ENCODE measurements around the gene IDI1.
"Not testable (repeated sequence)": the region's sequence is repeated elsewhere in the genome, so short reads cannot be mapped to it uniquely, and the experiment has no call there.

Gene IDI1

DNA sequence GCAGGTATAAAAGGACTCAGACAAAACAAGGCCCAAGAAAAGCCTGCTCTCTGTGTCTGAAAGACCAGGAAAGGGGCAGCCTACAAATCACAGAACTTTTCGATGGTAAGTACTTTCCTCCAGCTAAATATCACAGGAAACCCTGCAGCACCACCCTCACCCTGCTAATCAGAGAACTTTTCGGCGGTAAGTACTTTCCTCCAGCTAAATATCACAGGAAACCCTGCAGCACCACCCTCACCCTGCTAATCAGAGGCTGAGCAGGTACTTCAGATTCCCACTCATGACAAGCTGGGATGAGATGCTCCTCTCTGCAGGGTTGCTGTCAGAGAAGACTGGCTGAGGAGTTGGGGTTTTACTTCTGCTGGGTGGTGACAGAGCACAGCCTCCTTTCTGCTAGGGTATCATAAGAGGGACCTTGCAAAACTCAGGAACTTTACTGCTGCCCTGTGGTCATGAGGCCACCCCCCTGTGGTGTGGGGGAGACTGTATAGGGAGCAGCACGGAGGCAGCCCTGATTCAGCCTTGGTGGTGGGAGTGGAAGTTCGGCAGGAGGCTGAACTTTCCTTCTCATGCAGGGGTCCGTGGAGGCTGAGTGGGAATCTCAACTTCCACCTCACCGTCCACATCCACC is 14.4 kb upstream of the IDI1 start:
- no peak for DNase-seq (ENCODE audit: low read depth in 2 of 2)

DNA sequence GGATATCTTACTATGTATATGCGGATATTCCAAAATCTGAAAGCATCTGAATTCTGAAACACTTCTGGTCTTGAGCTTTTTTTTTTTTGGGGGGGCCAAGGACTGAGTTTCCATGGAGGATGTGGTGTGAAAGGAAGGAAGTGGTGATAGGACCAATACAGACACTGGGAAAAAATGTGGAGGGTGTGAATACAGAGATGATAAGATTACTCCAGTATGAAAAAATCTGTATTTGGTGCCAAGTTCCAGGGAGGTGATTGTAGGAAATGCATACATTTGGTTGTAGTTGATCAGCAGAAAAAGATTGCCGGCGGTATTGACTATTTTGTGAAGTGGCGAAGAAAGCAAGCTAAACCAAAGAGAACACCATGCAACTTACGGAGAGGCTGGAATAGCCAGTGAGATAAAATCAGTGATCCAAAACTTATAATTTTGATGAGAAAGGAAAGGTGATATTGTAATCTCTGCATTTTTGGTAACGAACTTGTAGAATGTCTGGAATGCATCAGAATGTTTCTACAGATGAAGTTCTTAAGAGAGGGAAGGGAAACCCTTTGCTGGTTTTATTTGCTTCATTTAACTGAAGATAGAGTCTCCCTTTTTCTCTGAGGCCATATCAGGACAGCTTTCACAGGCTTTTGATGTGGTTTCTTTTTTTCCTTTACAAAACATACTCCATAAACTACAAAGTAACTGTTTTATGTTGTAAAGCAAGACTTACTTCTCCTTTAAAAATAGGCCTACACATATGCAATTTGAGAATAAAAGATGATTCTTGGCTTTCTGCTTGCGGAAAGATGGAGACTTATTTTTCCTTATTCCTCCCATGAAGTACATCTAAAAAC is 13.2 kb upstream of the IDI1 start:
- DNase-seq (ENCODE audit: low read depth in 2 of 2) = no peak

DNA sequence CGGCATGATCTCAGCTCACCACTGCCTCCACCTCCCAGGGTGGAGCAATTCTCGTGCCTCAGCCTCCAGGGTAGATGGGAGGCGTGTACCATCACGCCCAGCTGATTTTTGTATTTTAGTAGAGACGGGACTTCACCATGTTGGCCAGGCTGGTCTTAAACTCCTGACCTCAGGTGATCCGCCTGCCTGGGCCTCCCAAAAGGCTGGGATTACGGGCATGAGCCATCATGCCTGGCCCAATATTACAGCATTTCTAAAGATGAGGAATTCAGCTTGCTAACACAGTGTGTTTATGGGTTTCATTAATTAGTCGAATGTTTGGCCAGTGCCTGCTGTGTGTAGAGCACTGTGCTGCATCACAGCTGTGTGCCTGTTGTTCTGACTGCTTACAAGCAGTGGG is 11.0 kb upstream of the IDI1 start:
- DNase-seq (ENCODE audit: low read depth in 2 of 2) = no peak

DNA sequence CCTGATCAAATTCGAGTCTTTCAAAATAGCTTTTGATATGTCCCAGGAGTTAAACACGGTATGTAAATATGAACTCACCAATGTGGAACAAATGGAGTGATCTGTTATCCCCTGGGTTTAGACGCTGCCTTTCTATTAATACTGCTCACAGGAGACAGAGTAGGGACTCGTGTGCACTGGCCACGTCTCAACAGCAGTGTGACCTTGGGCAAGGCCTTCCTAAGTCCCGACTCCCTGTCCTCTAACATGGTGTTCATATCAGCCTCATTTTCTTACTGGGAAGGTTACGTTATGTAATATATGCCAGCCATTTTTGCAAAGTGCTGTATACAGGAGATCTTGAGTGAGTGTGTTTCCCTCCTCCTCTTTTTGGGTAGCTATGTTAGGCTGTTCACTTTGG is 9.1 kb upstream of the IDI1 start:
- DNase-seq (ENCODE audit: low read depth in 2 of 2) = no peak

DNA sequence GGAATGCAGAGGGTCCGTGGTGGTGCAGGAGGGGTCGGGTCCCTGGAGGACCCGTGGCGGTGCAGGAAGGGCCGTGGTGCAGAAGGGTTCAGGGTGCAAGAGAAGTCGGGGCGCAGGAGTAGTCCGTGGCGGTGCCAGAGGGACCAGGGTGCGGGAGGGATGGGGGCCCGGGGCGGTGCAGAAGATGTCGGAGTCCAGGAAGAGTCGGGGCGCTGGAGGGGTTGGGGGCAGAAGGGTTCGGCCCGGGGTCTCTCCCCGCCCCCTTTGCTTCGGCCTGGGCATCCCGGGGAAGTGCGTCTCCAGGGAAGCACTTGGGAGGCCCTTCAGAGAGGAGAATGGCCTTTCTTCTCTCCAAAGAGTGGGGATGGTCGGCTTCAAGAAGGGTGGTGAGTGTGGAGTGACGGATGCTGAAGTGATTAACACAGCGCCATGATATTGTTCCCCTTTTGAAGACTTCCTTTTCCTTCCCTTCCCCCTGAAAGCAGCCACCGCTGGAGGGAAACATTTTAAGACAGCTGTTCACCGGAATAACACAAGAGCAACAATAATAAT is 8.3 kb upstream of the IDI1 start:
- DNase-seq (ENCODE audit: low read depth in 2 of 2) = no peak

DNA sequence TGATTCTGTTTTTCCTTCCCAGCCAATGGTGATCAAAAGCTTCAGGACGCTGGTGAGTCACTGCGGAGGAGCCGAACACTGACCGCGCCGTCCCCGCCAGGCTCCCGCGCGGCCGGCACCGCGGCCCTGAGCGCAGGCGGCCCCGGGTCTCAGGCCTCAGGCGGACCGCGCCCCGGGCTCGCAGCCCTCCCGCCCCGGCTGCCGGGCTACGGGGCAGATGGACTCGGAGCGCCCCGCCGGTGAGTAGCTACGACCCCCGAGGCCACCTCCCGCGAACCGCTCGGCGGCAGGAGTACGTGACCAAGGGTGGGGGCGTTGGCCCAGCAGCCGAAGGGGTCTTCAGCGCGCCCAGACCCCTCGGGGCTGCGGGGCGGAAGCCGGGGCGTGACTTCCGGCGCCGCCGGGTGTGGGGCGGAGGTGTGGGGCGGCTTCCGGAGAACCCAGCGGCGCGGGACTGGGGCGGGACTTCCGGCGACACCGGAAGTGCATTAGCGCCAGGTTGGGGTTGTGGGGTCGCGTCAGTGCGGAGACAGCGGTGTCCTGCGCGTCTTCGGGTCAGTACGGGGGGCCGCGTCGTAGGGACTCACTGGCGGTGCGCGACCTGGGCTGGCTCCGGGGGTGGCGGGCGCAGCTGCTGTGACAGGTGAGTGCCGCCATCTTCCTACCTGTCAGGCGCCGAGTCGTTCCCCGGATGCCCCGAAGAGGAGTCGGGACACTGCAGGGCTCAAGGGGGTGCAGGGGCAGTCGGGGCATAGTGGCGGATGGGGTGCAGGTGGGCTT is 7.6 kb upstream of the IDI1 start, which contains the start of gene WDR37:
Gene WDR37 (plus strand): TSS at position 60 of the 780 bp plus-strand sequence. CDS start 15,771 bp downstream, outside the sequence.
- peak; percentile 78 to 82 for DNase-seq (ENCODE audit: low read depth in 2 of 2)

DNA sequence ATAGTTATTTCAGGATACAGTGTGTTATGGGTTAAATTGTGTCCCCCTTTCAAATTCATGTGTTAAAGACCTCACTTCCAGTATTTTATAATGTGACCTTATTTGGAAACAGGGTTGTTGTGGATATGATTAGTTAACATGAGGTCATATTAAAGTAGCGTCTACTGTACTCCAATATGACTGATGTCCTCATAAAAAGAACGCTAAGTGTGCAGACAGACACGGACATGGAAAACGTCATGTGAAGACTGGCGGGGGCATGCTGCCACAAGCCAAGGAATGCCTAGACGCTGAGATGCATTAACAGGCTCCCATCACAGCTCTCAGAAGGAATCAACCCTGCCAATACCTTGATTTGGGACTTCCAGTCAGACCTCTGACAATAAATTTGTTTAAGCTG is 5.8 kb upstream of the IDI1 start:
- DNase-seq (ENCODE audit: low read depth in 2 of 2) = no peak

DNA sequence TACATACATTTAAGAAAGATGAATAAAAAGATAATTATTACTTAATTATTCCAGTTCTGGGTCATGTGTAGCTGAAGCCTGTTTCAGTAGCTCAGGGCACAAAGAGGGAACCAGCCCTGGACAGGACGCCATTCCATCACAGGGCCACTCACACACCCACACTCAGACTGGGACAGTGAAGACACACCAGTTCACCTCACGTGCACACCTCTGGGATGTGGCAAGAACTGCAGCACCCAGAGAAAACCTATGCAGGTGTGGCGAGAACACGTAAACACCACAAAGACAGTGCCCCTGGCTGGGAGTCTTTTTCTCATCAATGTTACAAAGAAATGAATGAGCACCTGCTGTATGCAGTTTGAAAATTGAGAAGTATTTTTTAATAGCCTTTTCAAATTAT is 1.6 kb upstream of the IDI1 start:
- DNase-seq (ENCODE audit: low read depth in 2 of 2) = no peak

DNA sequence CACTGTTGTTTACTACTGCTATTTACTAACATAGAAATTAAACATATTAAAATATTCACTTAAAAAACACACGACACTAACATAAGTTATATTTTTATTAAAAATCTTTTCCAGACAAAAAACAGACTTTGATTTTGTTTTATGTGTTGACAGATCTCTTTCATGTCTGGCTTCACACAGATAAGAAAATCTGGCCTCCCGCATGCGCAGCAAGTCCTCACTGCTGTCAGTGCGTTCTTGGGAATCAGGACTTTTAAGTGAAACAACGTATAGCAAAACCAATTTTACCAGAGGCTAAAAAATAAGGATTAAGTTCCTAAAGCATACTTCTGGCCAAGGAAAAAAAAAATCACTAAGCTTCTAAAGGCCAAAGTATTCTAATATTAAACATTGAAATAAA is 1.2 kb upstream of the IDI1 start:
- DNase-seq (ENCODE audit: low read depth in 2 of 2) = no peak

DNA sequence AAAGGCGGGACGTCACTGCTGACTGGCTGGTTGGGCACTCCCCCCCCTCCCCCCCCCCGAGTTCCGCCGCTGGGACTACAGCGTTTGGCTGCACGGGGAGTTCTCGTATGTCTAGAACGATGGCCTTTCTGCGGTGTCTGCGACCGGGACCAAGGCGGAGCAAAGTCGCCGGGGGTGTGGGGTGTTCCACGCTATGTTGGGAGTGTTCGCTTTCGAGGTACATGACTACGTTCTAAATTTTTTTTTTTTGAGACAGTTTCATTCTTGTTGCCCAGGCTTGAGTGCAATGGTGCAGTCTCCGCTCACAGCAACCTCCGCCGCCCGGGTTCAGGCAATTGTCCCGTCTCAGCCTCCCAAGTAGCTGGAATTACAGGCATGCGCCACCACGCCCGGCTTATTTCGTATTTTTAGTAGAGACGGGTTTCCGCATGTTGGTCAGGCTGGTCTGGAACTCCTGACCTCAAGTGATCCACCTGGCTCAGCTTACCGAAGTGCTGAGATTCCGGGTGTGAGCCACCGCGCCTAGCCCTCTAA is 573 bp upstream of the IDI1 start:
- DNase-seq (ENCODE audit: low read depth in 2 of 2) = no peak

DNA sequence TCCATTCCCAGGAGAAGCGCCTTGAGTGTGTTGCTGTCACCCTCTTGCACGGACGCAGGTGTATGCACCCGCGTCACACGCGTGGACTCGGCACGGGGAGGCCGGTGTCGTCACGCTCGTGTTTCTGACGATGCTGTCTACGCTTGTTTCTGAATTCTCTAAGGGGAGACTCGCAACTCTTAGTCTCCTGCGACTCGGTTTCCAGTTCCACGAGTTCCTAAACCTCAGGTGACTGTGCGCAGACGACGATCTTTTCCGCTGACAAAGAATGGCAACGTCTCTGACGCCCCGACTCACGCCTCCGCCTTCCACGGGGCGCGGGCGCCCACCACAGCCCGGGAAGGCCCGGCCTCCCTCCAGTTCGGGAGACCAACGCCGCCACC is 579 bp downstream of the IDI1 start:
- no peak for DNase-seq (ENCODE audit: low read depth in 2 of 2)

DNA sequence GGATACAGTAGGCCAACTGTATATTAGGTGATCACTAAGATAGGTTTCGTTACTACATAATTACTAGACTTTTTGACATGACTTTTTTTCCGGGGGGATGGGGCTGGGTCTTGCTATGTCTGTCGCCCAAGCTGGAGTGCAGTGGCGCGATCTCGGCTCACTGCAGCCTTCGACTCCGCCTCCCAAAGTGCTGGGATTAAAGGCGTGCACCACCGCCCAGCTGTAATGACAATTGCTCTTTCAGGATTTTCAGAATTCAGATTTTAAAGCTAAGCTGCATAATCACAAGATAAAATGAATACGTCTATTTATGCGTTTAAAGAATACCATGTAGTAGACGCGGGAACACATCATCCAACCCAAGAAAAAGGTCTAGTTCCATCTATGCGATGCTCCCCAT is 982 bp downstream of the IDI1 start:
- no peak for DNase-seq (ENCODE audit: low read depth in 2 of 2)

DNA sequence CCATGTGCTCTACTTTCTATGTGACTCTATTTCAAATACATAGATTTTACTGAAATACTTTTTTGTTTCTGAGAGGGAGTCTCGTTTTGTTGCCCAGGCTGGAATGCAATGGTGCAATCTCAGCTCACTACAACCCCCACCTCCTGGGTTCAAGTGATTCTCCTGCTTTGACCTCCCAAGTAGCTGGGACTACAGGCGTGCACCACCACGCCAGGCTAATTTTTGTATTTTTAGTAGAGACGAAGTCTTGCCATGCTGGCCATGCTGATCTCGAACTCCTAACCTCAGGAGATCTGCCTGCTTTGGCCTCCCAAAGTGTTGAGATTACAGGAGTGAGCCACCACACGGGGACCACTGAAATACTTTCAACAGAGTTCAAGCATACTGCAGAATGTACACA is 3.5 kb downstream of the IDI1 start:
- DNase-seq (ENCODE audit: low read depth in 2 of 2) = no peak

DNA sequence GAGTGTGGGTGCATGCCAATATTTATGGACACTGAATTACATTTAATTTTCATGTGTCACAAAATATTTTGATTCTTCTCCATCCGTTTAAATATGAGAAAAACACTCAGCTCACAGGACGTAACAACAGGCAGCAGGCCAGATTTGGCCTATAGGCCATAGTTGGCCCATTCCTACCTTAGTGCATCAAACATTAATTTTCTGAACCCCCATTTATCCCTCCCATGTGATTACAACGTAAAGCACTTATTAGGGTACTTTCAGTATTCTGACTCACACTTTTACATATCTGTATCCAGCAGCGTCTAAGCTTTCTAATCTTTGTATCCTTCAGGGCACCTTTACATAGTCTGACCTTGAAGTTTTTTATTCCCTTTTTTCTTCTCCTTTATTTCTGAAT is 4.0 kb downstream of the IDI1 start:
- DNase-seq (ENCODE audit: low read depth in 2 of 2) = no peak

DNA sequence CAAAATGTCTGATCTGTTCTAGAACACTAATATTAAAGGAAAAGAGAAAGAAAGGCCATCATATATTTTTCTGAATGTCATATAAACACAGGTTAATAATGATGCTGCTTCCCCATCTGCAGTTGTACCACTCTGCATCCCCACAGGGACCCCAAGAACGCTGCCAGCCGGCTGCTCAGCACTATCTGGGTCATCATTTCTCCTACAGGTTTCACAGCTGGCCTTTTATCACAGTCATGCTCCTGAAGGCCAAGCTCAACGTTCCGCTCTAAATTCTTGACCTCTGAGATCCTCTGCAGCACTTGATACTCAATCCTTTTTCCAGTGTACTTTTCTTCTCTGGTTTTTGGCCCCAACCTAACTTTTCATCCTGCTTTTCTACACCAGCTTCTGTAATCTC is 4.8 kb downstream of the IDI1 start:
- DNase-seq (ENCODE audit: low read depth in 2 of 2) = no peak

DNA sequence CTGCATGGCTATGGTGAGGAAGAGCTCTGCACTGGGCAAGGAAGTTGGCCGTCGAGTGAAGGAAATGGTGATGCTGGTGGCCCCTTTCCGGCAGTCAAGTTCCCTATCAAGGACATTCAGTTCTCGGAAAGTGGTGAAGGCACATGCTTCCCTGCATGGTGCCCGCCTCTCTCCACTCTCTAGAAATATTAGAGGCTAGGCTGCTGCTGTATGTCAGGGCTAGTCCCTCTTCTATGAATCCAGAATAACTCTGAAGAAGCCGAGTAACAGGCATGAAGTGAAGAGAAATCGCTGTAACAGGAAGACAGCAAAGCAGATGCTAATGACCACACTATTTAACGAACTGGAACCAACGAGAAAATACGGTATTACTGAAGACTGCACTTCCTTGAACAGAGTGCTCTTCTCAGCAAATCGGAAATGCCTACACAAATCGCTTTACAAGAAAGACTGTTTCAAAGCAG is 5.4 kb downstream of the IDI1 start:
- DNase-seq (ENCODE audit: low read depth in 2 of 2) = no peak

DNA sequence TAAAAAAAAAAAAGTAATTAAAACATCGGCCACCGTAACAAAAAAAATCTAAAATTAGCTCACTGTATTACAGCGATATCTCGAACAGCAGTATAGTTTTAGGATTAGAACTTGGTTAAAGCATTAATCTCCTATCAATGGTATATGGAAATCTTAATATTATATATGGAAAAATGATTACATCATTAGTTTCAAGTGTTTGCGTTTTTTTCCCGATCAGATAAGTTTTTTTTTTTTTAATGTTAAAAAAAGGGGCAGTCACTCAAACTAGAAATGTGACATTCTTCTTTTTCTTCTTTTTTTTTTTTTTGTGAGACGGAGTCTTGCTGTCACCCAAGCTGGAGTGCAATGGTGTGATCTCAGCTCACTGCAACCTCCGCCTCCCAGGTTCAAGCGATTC is 7.4 kb downstream of the IDI1 start:
- DNase-seq (ENCODE audit: low read depth in 2 of 2) = no peak

DNA sequence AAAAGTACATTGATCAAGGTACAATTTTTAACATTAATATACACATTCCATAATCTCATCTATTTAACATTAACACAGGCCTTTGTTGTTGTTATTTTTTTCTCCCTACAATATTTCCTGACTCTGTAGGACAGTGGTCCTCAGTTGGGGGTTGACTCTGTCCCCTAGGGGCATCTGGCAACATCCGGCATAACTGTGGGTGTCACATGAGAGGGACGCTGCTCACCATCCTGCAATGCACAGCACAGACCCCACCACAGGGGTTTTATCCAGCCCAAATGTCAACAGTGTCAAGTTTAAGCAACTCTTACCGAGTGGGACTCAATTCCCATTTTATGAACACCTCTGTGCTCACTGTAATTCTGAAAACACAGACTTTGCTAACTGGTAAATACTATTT is 8.8 kb downstream of the IDI1 start:
- DNase-seq (ENCODE audit: low read depth in 2 of 2) = no peak

DNA sequence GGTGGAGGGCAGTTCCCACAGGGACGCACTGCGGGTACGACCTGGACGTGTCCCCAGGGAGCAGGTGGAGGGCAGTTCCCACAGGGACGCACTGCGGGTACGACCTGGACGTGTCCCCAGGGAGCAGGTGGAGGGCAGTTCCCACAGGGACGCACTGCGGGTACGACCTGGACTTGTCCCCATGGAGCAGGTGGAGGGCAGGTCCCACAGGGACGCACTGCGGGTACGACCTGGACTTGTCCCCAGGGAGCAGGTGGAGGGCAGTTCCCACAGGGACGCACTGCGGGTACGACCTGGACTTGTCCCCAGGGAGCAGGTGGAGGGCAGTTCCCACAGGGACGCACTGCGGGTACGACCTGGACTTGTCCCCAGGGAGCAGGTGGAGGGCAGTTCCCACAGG is 10.2 kb downstream of the IDI1 start:
- not testable (repeated sequence) for DNase-seq (ENCODE audit: low read depth in 2 of 2)

DNA sequence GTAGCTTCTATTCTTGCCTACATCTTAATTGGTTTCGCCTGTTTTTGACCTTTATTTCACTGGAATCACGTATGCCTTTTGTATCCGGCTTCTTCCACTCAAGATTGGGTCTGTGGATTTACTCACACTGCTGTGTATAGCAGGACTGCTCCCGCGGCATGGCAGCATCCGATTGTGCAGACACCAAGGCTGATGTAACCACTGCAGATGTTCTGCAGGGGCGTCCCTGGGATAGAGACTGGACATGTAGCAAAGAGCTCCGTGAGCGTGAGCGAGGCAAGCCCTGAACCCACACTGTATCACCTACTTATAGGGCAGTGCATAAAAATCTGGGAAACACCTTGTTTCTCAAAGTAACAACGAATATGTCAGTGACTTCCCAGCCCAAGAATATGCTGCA is 11.8 kb downstream of the IDI1 start:
- DNase-seq (ENCODE audit: low read depth in 2 of 2) = no peak

DNA sequence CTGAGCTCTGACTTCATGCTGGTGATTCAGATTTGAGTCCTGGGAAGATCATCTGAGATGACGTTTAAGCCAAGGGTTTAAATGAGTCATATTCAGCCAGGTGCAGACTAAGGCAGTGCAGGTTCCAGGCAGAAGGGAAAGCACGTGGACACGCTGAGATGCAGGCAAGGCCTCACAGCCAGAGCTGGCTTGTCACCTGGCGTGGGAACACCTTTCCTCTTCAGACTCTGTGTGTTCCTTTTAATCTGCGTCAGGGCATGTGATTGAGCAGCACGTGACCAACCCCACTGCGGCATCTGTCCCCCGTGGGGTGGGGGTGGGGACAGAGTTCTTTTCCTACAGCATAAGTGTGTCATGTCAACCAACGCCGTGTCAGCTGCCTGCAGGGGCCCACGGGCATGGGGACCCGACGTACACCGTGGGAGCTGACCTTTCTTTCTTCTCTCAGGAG is 12.6 kb downstream of the IDI1 start:
- DNase-seq (ENCODE audit: low read depth in 2 of 2) = no peak

DNA sequence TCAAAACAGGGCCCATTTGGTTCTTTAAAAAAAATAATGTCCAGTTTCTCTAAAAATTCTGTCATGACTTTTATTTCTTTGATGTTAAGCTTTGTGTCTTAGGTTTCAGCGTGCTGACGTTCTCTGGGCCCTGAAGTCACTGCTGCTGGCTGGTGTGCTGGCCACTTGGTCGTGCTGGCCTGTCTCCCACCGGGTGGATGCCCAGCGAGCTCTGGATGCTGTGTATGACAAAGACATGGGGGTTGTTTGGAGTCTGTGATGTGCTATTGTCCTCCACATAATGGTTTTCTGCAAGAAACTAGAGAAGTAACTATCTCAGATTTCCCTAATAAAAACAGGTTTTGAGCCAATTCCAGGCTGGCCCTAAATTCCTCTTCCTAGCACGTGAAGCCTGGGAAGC is 13.7 kb downstream of the IDI1 start:
- DNase-seq (ENCODE audit: low read depth in 2 of 2) = no peak

All from activated CD4-positive, alpha-beta T cell treated with anti-CD3 and anti-CD28 coated beads for 24 hours (primary cell).